T-helper 1 cell (primary cell): ENCODE data around the gene CBY1.
"Not testable (repeated sequence)": the region's sequence is repeated elsewhere in the genome, so short reads cannot be mapped to it uniquely, and the experiment has no call there.

Experiments
- DNase-seq, 5 donors: peaks; one replicate each; pipeline ENCODE4 v3.0.0-alpha.2; 2012 to 2020
- total RNA-seq, 4 donors: gene quantifications; one replicate each; lab custom pipeline; 2026; lab: John Stamatoyannopoulos, UW

The CBY1 gene
- total RNA-seq: 3.1 to 8.6 (median 6.6) reads per million in 4 donors

- DNase-seq: peak; percentile 73 to 82 (median 80)
Measured at GRCh38 chr22:38656256-38657044, at the start of gene CBY1, which contains the start of gene FAM227A. Gene CBY1, plus strand, starts transcription at chr22:38656638. Its CDS starts 11,417 bp downstream, at chr22:38668055. Gene FAM227A, minus strand, starts transcription at chr22:38656392. Its CDS starts 6,224 bp downstream, at chr22:38650168.

DNA sequence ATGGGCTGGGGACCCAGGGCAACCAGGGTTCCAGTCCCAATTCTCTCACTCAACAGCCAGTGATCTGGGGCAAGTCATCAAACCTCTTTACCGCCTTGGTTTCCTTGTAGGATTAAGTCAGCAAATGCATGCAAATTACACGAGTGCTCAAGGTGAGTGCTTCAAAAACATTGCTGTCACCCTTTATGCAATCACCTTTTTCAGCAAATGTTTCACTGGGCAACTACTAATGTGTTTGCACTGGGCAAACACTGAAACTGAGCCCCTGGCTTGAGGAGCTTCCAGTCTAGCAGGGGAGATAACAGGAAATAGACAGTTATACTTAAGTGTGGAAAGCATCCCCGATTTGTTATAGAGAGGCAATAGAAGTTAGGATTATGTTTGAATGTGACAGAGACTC, 48.8 kb upstream of the CBY1 start:
- no peak for DNase-seq

DNA sequence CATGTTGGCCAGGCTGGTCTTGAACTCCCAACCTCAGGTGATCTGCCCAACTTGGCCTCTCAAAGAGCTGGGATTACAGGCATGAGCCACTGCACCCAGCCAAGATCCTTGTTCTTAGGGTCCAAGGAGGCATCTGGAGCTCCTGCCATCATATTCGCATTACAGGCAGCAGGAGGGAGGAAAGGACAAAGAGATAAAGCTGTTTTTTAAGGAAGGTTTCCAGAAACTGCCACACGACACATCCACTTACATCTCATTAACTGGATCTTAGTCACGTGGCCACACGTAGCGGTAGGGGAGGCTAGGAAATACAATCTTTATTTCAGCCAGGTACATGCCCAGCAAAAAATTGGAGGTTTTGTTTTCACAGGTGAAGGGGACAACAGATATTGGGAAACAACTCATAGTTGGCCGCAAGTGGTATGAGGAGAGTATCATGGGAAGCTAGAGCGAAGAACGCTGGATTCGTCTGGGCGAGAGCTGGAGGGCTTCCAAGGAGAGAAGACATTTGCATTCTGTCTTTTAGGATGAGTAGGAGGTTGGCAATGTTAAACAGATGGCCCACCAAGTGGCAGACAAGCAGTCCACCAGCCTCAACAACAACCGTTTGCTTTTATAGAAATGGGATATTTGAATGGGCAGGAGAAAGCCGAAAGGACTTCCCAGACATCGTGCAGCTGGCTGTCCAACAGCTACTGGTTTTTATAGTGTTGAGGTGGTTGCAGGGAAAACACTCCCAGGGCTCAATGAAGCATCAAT, 47.3 kb upstream of the CBY1 start:
- DNase-seq: no peak

DNA sequence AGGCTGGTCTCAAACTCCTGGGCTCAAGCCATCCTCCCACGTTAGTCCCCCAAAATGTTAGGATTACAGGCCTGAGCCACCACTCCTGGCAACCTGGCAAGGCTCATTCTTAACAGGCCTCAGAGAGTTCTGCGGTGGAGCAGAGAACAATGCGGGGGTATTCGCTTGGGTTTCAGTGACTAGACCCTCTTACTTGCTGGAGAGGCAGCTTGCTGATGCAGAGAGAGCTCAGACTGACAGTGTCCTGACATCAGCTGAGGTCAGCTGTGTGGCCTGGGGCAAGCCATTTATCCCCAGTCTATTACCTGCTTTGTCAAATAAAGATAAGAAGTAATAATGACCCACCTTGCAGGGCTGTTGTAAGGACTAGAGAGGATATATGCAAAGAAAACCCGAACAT, 46.2 kb upstream of the CBY1 start:
- DNase-seq: no peak

DNA sequence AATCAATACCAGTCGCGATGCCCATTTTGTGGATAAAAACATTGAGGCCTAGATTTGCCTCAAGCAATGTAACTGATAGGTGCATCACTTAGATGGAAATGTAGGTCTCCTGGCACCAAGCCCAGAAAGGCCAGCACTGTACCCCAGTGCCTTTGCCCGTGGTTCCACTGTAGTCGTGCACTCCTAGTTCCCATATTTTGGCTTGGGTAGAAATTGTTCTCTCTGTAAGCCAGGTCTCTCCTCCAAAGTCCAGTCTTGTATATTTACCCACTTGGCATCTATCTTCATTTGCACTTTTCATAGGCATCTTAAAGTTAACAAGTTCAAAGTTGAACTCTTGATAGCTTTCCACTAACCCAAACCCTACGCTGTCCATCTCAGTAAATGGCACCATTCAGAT, 44.9 kb upstream of the CBY1 start:
- DNase-seq: no peak

DNA sequence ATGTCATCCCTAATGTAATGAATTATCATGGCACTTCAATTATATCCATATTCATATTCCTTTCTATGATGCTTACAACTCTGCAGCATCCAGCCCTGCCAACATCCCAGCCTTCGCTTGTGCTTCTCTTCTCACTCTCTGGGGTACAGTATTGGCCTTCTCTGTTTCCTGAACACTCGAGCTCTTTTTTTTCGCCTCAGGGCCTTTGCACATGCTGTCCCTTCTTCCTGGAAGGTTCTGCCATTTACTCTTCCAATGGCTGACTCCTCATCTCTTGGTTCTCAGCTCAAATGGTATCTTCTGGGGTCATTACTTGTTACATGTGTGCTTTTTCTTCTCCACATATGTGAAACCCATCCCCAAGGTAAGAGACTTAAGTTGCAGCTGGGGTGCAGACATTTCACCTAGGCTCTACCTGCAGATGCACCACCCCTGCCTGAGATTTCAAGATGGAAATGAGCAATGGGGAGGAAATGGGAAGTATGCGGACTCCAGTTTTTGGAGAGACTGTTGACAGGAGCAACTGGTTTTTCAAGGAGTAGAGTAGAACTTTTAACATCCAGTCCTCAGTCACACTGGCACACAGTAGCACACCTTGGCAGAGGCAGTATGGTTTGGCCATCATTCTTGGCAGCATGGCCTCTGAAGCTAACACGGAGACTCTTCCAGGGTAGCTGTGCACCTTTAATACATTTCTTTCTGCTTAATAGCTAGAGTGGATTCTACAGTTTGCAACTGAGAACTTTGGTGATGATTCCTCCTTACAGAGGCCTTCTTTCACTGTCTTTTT, 44.0 kb upstream of the CBY1 start:
- DNase-seq: no peak

GRCh38 chr22:38613588-38613987, 42.9 kb upstream of the CBY1 start:
- no peak for DNase-seq

DNA sequence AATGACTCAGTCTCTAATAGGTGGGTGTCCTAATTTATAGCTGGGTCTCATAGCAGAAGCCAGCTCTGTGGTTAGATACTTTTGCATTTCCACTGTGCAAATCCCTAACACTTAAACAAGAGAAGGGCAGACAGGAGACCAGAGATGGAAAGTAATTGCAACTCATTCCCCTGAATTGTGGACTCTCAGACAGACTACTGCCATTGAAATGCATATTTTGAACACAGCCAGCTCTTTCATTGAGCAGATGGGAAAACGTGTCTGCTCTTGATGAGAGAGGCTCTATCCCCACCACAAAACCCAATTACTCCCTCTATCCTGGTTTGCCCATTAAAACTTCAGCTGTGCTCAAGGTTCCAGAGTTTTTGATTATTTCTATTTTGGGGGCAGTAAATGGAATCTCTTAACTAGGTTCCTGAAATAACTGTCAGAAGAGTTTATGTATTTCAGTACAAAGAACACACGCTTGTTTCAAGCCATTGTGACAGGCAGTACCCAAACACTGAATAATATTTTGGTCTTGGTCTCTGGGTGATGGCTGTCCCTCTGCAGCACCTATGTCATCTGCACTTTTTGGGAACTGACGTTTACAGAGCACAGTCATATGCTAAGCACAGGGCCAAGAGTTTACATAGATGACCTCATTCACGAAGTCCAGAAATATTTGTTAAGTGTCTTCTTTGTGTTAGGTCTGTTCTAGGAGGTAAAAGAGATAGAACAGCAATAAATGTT, 41.9 kb upstream of the CBY1 start:
- no peak for DNase-seq

- not testable (repeated sequence) for DNase-seq
Measured at GRCh38 chr22:38615064-38615405, 41.4 kb upstream of the CBY1 start.

DNA sequence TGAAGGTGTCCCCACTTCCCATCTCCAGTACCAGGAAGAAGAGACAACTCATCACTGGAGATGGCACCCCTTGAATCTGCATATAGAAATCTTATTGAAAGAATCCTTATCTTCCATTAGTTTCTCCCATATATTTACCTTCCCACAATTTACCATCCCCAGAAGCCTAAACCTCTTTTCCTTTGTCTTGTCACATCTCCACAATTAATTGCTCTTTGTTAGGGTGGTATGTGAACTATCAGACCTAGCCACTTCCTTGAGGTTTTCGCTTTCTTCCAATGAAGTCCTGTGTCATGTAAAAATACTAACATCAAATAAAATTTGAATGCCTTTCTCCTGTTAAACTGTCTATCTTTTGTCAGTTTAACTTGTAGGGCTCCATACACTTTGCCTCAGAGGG, 38.2 kb upstream of the CBY1 start:
- no peak for DNase-seq

DNA sequence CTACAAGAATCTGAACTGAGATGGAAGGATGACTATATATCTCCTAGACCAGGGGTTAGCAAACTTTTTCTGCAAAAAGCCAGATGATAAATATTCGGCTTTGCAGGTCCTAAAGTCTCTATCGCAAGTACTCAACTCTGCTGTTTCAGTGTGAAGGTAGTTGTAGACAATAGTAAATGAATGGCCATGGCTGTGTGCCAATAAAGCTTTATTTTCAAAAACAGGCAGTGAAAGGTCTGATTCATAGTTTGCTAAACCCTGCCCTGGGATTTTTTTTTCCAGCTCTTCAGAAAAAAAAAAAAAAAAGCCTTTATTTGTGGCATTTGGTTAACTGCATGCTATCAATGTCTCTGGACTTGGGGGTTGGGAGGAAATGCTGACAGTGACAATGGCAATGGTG, 37.8 kb upstream of the CBY1 start:
- no peak for DNase-seq

DNA sequence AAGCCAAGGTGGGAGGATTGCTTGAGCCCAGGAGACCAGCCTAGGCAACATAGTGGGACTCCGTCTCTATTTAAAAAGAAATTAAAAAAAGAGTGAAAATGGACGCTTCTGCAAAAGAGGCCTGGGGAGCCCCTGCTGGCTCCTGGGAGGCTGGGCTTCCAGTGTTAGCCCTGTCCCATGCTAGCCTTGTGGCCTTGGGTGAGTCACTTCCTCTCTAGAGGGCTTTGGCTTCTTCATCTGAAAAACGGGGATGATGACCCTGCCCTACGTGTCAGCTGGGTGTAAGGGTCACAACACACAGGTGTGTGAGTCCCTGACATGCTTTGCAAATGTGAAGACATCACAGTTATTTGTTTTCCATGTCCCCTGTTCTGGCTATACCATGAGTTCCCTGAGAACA, 33.1 kb upstream of the CBY1 start:
- no peak for DNase-seq

DNA sequence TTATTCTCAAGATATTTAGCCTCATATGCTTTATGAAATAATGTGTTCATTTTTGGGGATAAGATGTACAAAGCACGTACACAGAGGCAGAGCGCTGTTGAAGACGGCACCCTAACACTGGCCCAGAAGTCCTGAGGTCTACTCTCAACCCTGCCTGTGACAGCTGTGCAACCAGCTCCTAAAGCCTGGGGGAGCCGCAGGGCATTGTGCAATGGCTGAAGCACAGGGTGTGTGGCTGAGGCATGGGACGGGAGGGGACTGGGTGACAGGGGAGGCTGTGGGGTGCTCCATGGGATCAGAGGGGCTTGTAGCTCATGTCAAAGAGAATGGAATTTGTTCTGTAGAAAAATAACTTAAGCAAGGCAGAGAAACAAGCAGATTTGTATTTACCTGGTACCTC, 28.0 kb upstream of the CBY1 start:
- DNase-seq: no peak

DNA sequence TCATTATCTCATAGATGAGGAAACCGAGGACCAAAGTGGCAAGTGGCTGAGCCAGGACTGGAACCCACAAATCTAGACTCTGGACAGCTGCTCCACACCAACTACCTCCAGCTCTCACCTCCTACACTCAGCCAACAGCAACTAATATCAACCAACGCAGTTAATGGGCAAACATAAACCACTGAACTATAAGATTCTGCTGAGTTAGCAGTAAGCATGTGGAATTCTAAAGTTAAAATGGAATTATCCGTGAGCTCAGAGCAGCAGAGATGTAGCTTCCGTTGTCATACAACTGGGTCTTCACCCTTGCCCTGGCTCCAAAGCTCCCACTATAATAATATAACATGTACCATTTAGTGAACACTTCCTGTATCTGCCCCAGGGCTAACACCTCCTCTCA, 27.3 kb upstream of the CBY1 start:
- DNase-seq: no peak

DNA sequence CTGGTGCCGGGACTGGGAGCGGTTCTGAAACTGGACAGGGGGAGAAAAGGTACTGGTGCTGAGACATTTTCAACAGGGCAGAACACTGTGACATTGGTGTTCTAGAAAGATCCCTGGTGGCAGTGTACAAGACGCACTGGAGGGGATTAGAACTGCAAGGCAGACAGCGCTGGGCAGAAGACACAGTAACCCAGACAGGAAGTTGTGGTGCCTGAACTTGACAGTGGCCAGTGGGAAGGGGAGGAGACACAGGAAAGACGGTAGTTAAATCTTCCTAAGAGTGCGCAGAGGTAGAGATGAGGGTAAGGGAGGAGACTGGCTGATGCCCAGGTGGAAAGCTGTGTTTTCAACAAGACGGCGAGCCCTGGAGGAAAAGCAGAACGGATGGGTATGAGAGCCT, 24.7 kb upstream of the CBY1 start:
- peak in 1 of 5 donors; percentile 14 for DNase-seq

DNA sequence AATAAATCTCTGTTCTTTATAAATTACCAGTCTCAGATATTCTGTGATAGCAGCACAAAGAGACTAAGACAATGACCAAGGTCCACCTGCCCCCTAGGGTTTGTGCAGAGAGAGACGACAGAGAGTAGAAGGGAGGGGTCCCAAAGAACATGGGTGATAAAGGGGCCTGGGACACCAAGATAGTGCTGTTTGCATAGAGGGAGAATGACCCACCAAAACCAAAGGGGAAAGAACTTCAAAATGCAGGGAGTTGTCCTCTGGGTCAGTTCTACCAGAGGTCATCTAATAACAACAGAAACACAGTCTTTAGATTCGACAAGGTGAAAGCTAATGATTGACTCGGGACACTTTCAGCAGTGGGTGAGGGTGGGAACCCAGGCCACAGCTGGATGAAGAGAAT, 23.9 kb upstream of the CBY1 start:
- no peak for DNase-seq

DNA sequence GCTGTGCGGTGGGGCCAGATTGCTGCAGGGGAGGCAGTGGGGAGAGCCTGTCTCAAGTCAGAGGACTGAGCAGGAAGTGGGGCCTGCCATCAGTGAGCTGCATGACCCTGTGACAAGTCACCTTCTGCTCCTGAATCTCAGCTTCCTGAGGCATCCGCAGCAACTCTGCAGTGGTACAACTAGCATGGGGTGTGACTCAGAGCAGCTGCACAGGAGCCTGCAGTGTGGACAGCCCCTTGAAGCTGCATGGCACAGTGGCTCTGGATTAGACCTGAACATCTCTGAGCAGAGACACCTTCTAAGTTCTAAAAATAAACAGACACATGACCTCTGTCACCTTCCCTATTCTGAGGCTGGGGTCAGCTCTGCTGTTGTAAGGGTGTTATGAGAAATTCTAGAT, 18.2 kb upstream of the CBY1 start:
- no peak for DNase-seq

DNA sequence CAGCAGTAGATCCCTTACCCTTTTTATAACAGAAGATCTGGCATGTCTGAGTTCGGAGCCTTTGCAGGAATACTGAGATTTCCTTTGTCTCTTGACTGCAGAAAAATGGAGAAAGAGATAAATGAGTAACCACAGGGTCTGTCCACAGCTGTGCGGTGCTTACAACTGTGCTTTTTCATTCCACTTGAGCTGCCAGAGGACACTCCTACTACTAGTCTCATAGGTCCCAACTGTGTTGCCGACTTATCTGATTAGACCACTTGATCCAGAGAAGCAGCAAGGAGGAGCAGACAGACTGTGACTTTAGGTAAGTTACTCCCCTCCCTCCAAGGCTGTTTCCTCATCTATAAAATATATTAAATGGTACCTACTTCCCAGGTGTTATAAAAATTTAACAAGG, 17.7 kb upstream of the CBY1 start:
- no peak for DNase-seq

GRCh38 chr22:38641476-38642040, 14.9 kb upstream of the CBY1 start:
- no peak for DNase-seq

GRCh38 chr22:38644245-38644644, 12.2 kb upstream of the CBY1 start:
- not testable (repeated sequence) for DNase-seq

GRCh38 chr22:38645430-38645829, 11.0 kb upstream of the CBY1 start:
- DNase-seq: no peak

GRCh38 chr22:38649841-38650522, 6.5 kb upstream of the CBY1 start:
- DNase-seq: no peak
